CD8-positive, alpha-beta memory T cell (primary cell): ENCODE results near the gene MYBPC2. TPM values are rescaled to one million over a fixed set of nuclear protein-coding genes. Genes with fewer than 3 reads are reported as not detected.
A peak's percentile ranks its signal among the peaks of the same experiment; 100 is the strongest.

ENCODE experiments used
- CTCF ChIA-PET: fragments of 350-600 bp; sonication (Branson Sonifier 250); formaldehyde crosslinking; loops from one replicate; lab custom pipeline; 2021; ENCODE audit warnings: antibody characterized with exemption; lab: Charles Lee
- POLR2A ChIA-PET: fragments of 350-600 bp; sonication (Branson Sonifier 250); formaldehyde crosslinking; loops from one replicate; lab custom pipeline; 2021; ENCODE audit warnings: antibody characterized with exemption; lab: Charles Lee
- DNase-seq, 5 donors: peaks; one replicate each; pipeline versions ENCODE4 v3.0.0 to v3.0.0-alpha.2; 2020 to 2022; ENCODE audit warnings: mixed read lengths in 1 of 5
- H3K27ac ChIP-seq: one replicate; pipeline ENCODE4 v1.7.0; 2013; ENCODE audit warnings: low read depth, mild to moderate bottlenecking, low read length, moderate library complexity
- H3K27me3 ChIP-seq: 2 replicates; pipeline ENCODE4 v1.7.0; 2013; ENCODE audit warnings: low read length, mild to moderate bottlenecking; ENCODE audit not compliant: insufficient read depth, poor library complexity, severe bottlenecking
- H3K36me3 ChIP-seq: 2 replicates; pipeline ENCODE4 v1.7.0; 2013; ENCODE audit warnings: mild to moderate bottlenecking, low read length, moderate library complexity; ENCODE audit not compliant: insufficient read depth
- H3K4me1 ChIP-seq: 2 replicates; pipeline ENCODE4 v1.7.0; 2013; ENCODE audit warnings: mild to moderate bottlenecking, low read length, moderate library complexity; ENCODE audit not compliant: insufficient read depth
- H3K4me3 ChIP-seq: 2 replicates; pipeline ENCODE4 v1.7.0; 2013; ENCODE audit warnings: mild to moderate bottlenecking, low read length
- H3K9me3 ChIP-seq: 2 replicates; pipeline ENCODE4 v1.7.0; 2013; ENCODE audit warnings: mild to moderate bottlenecking, low read length
- H3K27ac Mint-ChIP-seq, 8 donors: one replicate each; pipeline ENCODE4 v1.8.0; 2020 to 2021; ENCODE audit warnings: mixed read lengths in 8 of 8, mild to moderate bottlenecking in 6 of 8, inconsistent platforms in 3 of 8, moderate library complexity in 3 of 8
- H3K27me3 Mint-ChIP-seq, 2 donors: one replicate each; pipeline ENCODE4 v1.8.0; 2020 to 2021; ENCODE audit warnings: mixed read lengths in 2 of 2, mild to moderate bottlenecking in 1 of 2, moderate library complexity in 1 of 2
- H3K36me3 Mint-ChIP-seq, 3 donors: one replicate each; pipeline ENCODE4 v1.8.0; 2020 to 2021; ENCODE audit warnings: mixed read lengths in 3 of 3, inconsistent platforms in 1 of 3, mild to moderate bottlenecking in 1 of 3
- H3K4me1 Mint-ChIP-seq, 3 donors: one replicate each; pipeline ENCODE4 v1.8.0; 2020 to 2021; ENCODE audit warnings: mixed read lengths in 3 of 3, inconsistent platforms in 1 of 3, mild to moderate bottlenecking in 1 of 3
- H3K4me3 Mint-ChIP-seq, 7 donors: one replicate each; pipeline ENCODE4 v1.8.0; 2020 to 2021; ENCODE audit warnings: mixed read lengths in 7 of 7, mild to moderate bottlenecking in 6 of 7, moderate library complexity in 4 of 7, inconsistent platforms in 2 of 7
- H3K9me3 Mint-ChIP-seq, 5 donors: one replicate each; pipeline ENCODE4 v1.8.0; 2020 to 2022; ENCODE audit warnings: mixed read lengths in 5 of 5, mild to moderate bottlenecking in 3 of 5, moderate library complexity in 2 of 5, inconsistent platforms in 1 of 5
- polyA plus RNA-seq: library from polyadenylated mRNA; unstranded; fragments of 300-500 nt; fragmentation: Illumina TruSeq; gene quantifications from one replicate; pipeline ENCODE4 v1.2.3, GENCODE V29; 2021
- total RNA-seq, 2 experiments: library from RNA; stranded (reverse); gene quantifications; one replicate each; pipeline ENCODE4 v1.2.3, GENCODE V29; 2021

MYBPC2 gene
- total and polyA plus RNA-seq, 3 experiments from 2014 or later, result 0.07 to 0.24 TPM; not detected in 1

DNA sequence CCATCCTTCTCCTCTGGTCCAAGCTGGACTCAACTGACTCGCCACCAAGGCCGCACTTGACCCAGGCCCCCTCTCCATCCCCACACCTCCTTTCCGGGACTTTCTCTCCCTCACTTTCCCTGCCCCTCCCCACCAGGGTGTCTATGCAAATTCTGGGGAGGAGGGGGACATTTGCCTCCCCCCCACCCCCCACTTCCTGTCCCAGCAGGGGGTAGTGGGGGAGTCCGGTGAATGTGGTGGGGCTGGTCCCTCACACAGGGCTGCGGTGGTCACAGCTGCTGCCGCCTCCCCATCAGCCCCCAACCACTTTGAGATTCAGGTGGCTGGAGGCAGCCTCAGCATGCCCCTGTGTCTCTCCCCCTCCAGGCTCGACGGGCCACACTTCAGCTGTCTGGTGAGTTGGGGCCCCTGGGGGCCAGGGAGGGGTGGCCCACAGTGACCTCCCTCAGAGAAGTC lies 13.1 kb upstream of the MYBPC2 start:
- no peaks in the 10 kb centered on the region for H3K9me3 ChIP-seq
- H3K4me1 ChIP-seq, result no peaks in the 10 kb centered on the region
- H3K4me3 ChIP-seq, result no peak overlapping the region
- no peaks in the 10 kb centered on the region for H3K36me3 ChIP-seq
- no peaks in the 10 kb centered on the region for H3K9me3 Mint-ChIP-seq
- H3K27ac ChIP-seq, result no peak overlapping the region
- no peak for DNase-seq
- H3K27me3 ChIP-seq, result peaks cover 11% of the 10 kb centered on the region
- ChIA-PET CTCF (interaction anchor here (1.2 kb wide), 1 partner anchor 62 kb away, joined by 3 read pairs; no protein-coding TSS in a partner anchor), POLR2A (no interaction called here)
- H3K27me3 Mint-ChIP-seq, result peaks cover 19 to 38% of the 10 kb centered on the region in 2 donors
- H3K4me1 Mint-ChIP-seq, result peaks cover 7 to 12% (median 10%) of the 10 kb centered on the region in 3 donors
- H3K4me3 Mint-ChIP-seq, result no peak overlapping the region
- peak overlapping the region in 4 of 8 donors; percentile 16 to 66 (median 42) for H3K27ac Mint-ChIP-seq
- H3K36me3 Mint-ChIP-seq, result no peaks in the 10 kb centered on the region

DNA sequence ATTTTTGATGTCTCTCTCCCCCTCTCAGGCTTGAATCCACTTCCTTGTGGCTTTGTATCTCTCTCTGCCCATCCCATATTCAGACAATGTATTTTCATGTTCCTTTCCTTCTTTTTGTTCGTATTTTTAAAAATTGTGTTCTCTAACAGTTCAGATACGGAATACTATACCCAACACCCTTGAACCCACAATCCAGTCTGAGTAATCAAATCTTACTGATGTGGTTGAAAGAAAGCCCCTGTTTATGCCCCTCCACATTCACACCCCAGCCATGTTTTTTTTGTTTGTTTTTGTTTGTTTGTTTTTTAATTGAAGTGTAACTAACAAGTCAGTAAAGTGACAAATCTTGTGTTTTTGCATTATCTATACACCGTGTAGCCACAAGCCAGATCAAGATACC lies 12.6 kb upstream of the MYBPC2 start:
- no peak overlapping the region for H3K27ac ChIP-seq
- H3K9me3 ChIP-seq, result no peaks in the 10 kb centered on the region
- peak overlapping the region in 4 of 8 donors; percentile 16 to 64 (median 46) for H3K27ac Mint-ChIP-seq
- H3K27me3 ChIP-seq, result peaks cover 11% of the 10 kb centered on the region
- H3K4me3 Mint-ChIP-seq, result peak overlapping the region in 1 of 7 donors; percentile 44
- no peak overlapping the region for H3K4me3 ChIP-seq
- H3K36me3 Mint-ChIP-seq, result no peaks in the 10 kb centered on the region
- H3K4me1 Mint-ChIP-seq, result peaks cover 7 to 12% (median 10%) of the 10 kb centered on the region in 3 donors
- DNase-seq, result no peak
- H3K27me3 Mint-ChIP-seq, result peaks cover 19 to 38% of the 10 kb centered on the region in 2 donors
- H3K9me3 Mint-ChIP-seq, result no peaks in the 10 kb centered on the region
- no peaks in the 10 kb centered on the region for H3K4me1 ChIP-seq
- no peaks in the 10 kb centered on the region for H3K36me3 ChIP-seq
- POLR2A ChIA-PET, result no interaction called here
- CTCF ChIA-PET, result no interaction called here

DNA sequence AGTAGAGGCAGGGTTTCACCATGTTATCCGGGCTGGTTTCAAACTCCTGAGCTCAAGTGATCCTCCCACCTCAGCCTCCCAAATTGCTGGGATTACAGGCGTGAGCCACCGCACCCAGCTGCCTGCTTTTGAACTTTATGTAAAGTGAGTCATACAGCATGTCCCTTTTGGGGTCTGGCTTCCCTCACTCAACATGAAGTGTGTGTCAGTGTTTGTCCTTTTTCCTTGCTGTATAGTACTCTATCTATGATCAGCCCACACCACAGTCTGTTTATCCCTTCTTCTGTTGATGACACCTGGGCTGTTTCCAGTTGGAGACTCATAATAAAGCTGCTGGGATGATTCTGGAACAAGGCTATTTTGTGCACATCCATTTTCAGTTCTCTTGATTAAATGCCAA lies 11.9 kb upstream of the MYBPC2 start:
- Histone ChIP-seq H3K36me3 (no peaks in the 10 kb centered on the region), H3K27ac (no peak overlapping the region), H3K27me3 (peaks cover 11% of the 10 kb centered on the region), H3K4me1 (no peaks in the 10 kb centered on the region), H3K4me3 (no peak overlapping the region), H3K9me3 (no peaks in the 10 kb centered on the region)
- ChIA-PET CTCF (no interaction called here), POLR2A (no interaction called here)
- Mint-ChIP-seq H3K36me3 (no peaks in the 10 kb centered on the region), H3K27me3 (peaks cover 20 to 38% of the 10 kb centered on the region in 2 donors), H3K27ac (no peak overlapping the region), H3K4me1 (peaks cover 7 to 12% (median 10%) of the 10 kb centered on the region in 3 donors), H3K9me3 (no peaks in the 10 kb centered on the region), H3K4me3 (no peak overlapping the region)
- no peak for DNase-seq

- POLR2A ChIA-PET, result interaction anchor here (0.6 kb wide), 1 partner anchor 56 kb away, joined by 4 read pairs; no protein-coding TSS in a partner anchor
Measured at GRCh38 chr19:50422397-50423278, 10.1 kb upstream of the MYBPC2 start.

DNA sequence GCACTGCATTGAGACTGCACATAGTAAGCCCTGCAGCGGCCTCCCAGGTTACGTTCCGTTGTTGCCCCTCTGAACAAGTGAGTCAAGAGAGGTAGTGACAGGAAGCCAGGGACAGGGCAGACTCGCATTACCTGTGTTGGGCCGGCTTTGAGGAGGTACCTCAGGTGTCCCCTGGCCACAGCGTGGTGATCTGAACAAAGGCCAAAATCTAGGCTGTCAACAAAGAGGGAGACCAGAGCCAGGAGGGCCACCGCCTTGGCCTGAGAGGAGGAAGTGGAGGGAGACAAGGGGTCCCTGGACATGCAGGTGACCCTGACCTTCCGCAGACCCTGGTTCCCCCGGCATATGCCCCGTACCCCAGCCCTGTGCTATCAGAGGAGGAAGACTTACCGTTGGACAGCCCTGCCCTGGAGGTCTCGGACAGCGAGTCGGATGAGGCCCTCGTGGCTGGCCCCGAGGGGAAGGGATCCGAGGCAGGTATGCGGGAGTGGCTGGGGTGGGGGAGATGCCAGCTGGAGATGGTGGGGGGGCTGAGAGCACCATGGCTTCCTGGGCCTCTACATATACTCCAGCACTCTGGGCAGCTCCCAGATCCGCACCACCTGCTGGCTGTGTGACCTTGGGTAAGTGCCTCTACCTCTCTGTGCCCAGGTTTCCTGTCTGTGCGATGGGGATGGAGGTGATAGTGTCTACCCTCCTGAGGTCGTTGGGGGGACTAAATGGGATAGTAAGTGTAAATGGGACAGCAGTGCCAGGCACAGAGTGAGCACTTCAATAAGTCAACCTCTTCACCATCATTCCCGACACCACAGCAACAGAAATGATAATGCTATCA lies 9.2 kb upstream of the MYBPC2 start:
- no peaks in the 10 kb centered on the region for H3K9me3 Mint-ChIP-seq
- ChIA-PET POLR2A (no interaction called here), CTCF (no interaction called here)
- DNase-seq, result no peak
- Histone ChIP-seq H3K36me3 (no peaks in the 10 kb centered on the region), H3K4me1 (no peaks in the 10 kb centered on the region), H3K27ac (no peak overlapping the region), H3K9me3 (no peaks in the 10 kb centered on the region), H3K27me3 (peaks cover 11% of the 10 kb centered on the region), H3K4me3 (no peak overlapping the region)
- peaks cover 7 to 12% (median 10%) of the 10 kb centered on the region in 3 donors for H3K4me1 Mint-ChIP-seq
- no peak overlapping the region for H3K27ac Mint-ChIP-seq
- peaks cover 22 to 42% of the 10 kb centered on the region in 2 donors for H3K27me3 Mint-ChIP-seq
- no peak overlapping the region for H3K4me3 Mint-ChIP-seq
- no peaks in the 10 kb centered on the region for H3K36me3 Mint-ChIP-seq

More at GRCh38 chr19:50422397-50423278, 10.1 kb upstream of the MYBPC2 start:
- H3K27me3 Mint-ChIP-seq, result peaks cover 22 to 41% of the 10 kb centered on the region in 2 donors
- CTCF ChIA-PET, result no interaction called here
- H3K9me3 Mint-ChIP-seq, result no peaks in the 10 kb centered on the region
- no peaks in the 10 kb centered on the region for H3K36me3 ChIP-seq
- peaks cover 7 to 12% (median 10%) of the 10 kb centered on the region in 3 donors for H3K4me1 Mint-ChIP-seq
- no peaks in the 10 kb centered on the region for H3K4me1 ChIP-seq
- peaks cover 11% of the 10 kb centered on the region for H3K27me3 ChIP-seq
- DNase-seq, result no peak
- H3K4me3 Mint-ChIP-seq, result no peak overlapping the region
- H3K4me3 ChIP-seq, result no peak overlapping the region
- no peak overlapping the region for H3K27ac Mint-ChIP-seq
- H3K27ac ChIP-seq, result no peak overlapping the region
- H3K36me3 Mint-ChIP-seq, result no peaks in the 10 kb centered on the region
- H3K9me3 ChIP-seq, result no peaks in the 10 kb centered on the region

GRCh38 chr19:50425581-50425980 lies 7.1 kb upstream of the MYBPC2 start:
- Mint-ChIP-seq H3K4me3 (no peak overlapping the region), H3K27ac (no peak overlapping the region), H3K9me3 (no peaks in the 10 kb centered on the region), H3K36me3 (no peaks in the 10 kb centered on the region), H3K27me3 (peaks cover 26 to 39% of the 10 kb centered on the region in 2 donors), H3K4me1 (peaks cover under 1 to 4% (median 2%) of the 10 kb centered on the region in 3 donors)
- CTCF ChIA-PET, result no interaction called here
- no peak for DNase-seq
- no peak overlapping the region for H3K27ac ChIP-seq
- H3K4me1 ChIP-seq, result no peaks in the 10 kb centered on the region
- no peak overlapping the region for H3K4me3 ChIP-seq
- H3K36me3 ChIP-seq, result no peaks in the 10 kb centered on the region
- no peaks in the 10 kb centered on the region for H3K27me3 ChIP-seq
- POLR2A ChIA-PET, result no interaction called here
- H3K9me3 ChIP-seq, result no peaks in the 10 kb centered on the region

DNA sequence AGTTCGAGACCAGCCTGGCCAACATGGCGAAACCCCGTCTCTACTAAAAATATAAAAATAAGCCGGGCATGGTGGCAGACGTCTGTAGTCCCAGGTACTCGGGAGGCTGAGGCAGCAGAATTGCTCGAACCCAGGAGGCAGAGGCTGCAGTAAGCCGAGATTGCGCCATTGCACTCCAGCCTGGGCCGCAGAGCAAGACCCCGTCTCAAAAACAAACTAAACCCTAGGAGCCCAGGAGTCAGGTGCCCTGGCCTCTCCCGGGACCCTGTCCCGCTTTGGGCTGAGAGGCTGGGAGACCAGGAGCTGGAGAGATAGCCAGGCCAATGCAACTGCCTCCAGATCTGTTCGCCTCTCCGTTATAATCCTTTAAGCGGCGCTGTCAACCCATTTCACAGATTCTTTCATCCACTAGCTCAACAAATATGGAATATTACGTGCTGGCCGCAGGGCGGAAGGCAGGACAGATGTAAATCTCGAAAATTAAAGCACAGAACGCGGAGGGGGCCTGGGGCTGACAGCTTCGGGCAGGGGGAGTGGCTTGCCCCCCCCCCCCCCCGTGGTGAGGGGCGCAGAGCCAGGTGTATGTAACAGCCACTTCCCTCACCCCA lies 5.3 kb upstream of the MYBPC2 start:
- Mint-ChIP-seq H3K27ac (no peak overlapping the region), H3K4me3 (peak overlapping the region in 2 of 7 donors; percentile 3 to 52), H3K4me1 (peaks cover 11 to 15% (median 12%) of the 10 kb centered on the region in 3 donors), H3K36me3 (peaks cover 0 to 4% (median 0%) of the 10 kb centered on the region in 3 donors), H3K27me3 (peaks cover 21 to 37% of the 10 kb centered on the region in 2 donors), H3K9me3 (no peaks in the 10 kb centered on the region)
- no peak for DNase-seq
- POLR2A ChIA-PET, result interaction anchor here (0.6 kb wide), 1 partner anchor 35 kb away, joined by 3 read pairs; no protein-coding TSS in a partner anchor
- Histone ChIP-seq H3K27ac (no peak overlapping the region), H3K4me1 (peaks cover 7% of the 10 kb centered on the region), H3K36me3 (no peaks in the 10 kb centered on the region), H3K9me3 (no peaks in the 10 kb centered on the region), H3K4me3 (no peak overlapping the region), H3K27me3 (no peaks in the 10 kb centered on the region)
- CTCF ChIA-PET, result no interaction called here
